Adrenal gland (tissue), 5 donors: ENCODE data around the gene BCL6.

Source experiments
- CTCF ChIP-seq, 6 experiments: fragments of 450-650 bp in 4 of 6; fragments of 200-600 bp in 2 of 6; sonication (generic) in 1 of 6; IDR thresholded peaks; 1 replicate in 5 of 6; 2 replicates in 1 of 6; pipeline versions ENCODE4 v1.5.1 to v1.8.0; 2016 to 2021; ENCODE audit warnings: antibody characterized with exemption in 6 of 6, mild to moderate bottlenecking in 2 of 6, moderate library complexity in 1 of 6
- POLR2A ChIP-seq, 2 donors: fragments of 450-650 bp; IDR thresholded peaks; one replicate each; pipeline ENCODE4 v1.6.1; 2017; ENCODE audit warnings: antibody characterized with exemption in 2 of 2, mild to moderate bottlenecking in 2 of 2, moderate library complexity in 1 of 2
- donor health status: DM: no; HTN: no; CAD: no.

GRCh38 chr3:187702507-187703033, 42.7 kb downstream of the BCL6 start, which contains the start of gene RTP2:
- TF ChIP-seq CTCF (IDR thresholded peaks at IDR 0.05) (no peak), POLR2A (IDR thresholded peaks at IDR 0.05) (no peak)
